Measurements from ENCODE around the gene HOXD8.
A peak's percentile ranks its signal among the peaks of the same experiment; 100 is the strongest.

The HOXD8 gene

DNA sequence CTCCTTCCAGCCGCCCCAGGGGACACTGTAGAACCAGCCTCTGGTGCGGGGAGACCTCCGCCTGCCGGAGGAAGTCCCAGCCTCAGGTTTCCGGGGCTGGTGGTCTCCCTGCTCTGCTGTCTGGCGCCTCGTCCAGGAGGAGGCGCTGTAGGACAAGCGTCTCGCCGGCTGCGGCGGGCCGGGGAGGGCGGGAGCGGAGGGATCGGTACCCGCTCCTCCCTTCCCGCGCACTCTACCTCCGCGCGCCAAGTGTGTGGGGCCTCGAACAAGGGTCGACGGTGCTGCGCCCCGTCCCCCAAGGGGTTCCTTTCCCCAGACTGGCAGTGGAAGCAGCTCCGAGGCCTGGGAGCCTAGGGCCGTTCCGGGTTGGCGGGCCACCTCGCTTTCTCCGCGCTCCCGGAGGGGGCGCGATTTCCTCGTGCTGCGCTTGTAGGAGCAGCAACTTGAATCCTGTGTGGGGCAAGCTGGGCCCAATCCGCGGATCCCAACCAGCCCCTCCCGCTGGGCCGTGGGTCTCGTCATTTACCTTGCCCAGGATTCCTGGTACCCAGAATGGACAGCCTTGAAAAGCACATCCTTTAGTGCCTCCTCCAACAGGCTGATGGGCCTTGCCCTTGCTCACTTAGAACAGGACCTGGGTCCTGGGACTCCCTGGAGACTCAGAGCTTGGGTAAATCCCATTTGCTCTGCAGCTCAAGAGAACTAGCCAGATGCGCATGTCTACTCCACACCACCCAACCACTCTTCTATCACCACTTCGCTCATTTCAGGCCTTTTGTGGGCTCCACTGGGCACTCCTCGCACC is 11.2 kb downstream of the HOXD8 start:
- DNase-seq (ENCODE audit: low read depth): peak; percentile 84
- H3K4me3 ChIP-seq (ENCODE audit: low read depth, low read length): peak overlapping the region; percentile 52
- peak; percentile 90 for TF ChIP-seq CTCF (IDR thresholded peaks at IDR 0.05; ENCODE audit: insufficient read depth, low read depth, low read length, missing control alignments)

DNA sequence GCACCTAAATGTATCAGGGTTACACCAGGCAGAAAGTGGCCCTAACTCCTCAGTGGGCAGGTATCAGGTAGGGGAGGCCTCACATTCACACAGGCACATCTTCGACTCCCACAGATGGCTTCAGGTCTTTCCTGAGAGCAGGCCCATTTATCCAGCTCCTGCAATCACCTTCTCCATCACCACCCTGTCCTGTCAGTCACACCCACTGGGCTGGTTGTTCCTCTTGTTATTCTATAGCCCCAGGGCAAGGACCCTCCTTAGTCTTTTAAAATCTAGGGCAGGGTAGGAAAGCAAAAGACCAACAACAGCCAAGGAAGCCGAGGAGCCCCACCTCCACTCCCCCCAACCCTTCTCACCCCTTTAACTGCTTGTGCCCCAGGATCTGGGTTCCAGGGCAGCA is 12.8 kb downstream of the HOXD8 start:
- no peak for DNase-seq (ENCODE audit: low read depth)
- no peak overlapping the region for H3K4me3 ChIP-seq (ENCODE audit: low read depth, low read length)
- no peak for TF ChIP-seq CTCF (IDR thresholded peaks at IDR 0.05; ENCODE audit: insufficient read depth, low read depth, low read length, missing control alignments)

- H3K4me3 ChIP-seq (ENCODE audit: low read depth, low read length): no peak overlapping the region
- no peak for TF ChIP-seq CTCF (IDR thresholded peaks at IDR 0.05; ENCODE audit: insufficient read depth, low read depth, low read length, missing control alignments)
- DNase-seq (ENCODE audit: low read depth): no peak
These were observed 15.8 kb downstream of the HOXD8 start for GRCh38 chr2:176145085-176145969.

- TF ChIP-seq CTCF (IDR thresholded peaks at IDR 0.05; ENCODE audit: insufficient read depth, low read depth, low read length, missing control alignments): no peak
- no peak for DNase-seq (ENCODE audit: low read depth)
- H3K4me3 ChIP-seq (ENCODE audit: low read depth, low read length): no peak overlapping the region
These were observed 16.6 kb downstream of the HOXD8 start for GRCh38 chr2:176146101-176146500.

DNA sequence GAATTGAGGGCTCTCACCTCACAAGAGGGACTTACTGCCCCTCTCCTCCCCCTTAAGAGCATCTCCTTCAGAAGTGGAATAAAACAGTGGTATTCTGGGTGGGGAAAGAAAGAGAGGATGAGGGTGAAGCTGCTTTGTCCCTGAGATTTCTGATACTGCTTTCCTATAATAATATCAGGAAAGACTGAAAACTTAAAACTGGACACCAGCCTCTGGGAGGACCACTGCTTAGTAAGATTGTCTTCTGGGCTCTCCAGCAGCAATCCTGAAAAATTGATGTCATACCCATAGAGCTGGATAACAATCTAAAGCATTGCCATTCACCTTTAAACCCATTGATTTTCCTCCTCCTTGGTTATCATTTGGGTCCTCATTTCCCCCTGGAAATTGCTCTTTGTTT is 17.1 kb downstream of the HOXD8 start:
- no peak for TF ChIP-seq CTCF (IDR thresholded peaks at IDR 0.05; ENCODE audit: insufficient read depth, low read depth, low read length, missing control alignments)

DNA sequence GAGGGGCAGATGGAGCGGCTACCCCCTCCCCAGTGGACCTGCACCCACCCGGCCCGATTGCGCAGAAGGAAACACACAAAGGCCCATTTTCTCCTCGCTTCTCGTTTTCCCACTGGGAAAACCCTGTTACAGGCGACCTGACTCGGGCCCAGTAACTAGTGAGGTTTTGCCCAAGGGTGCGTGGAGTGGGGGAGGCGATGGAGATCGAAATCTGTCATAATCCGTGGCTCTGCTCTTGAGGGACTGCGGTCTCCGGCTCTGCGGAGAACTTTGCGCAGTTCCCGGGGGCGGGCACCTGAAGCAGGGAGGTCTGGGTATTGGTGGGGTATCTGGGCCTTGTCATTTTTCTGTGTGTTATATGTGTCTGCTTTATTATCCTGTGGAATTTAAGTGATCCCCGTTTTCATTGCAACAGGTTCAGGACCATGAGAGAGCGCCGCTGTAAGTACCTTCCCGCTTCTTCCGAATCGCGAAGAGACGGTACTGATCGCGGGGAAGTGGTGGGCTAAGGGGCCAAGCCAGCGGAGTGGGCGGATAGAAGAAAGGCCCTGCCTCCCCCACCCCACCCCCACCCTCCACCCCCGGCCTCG is 17.8 kb downstream of the HOXD8 start:
- no peak for DNase-seq (ENCODE audit: low read depth)
- H3K4me3 ChIP-seq (ENCODE audit: low read depth, low read length): no peak overlapping the region
- TF ChIP-seq CTCF (IDR thresholded peaks at IDR 0.05; ENCODE audit: insufficient read depth, low read depth, low read length, missing control alignments): no peak

More for the DNA sequence above, 17.1 kb downstream of the HOXD8 start:
- H3K4me3 ChIP-seq (ENCODE audit: low read depth, low read length): no peak overlapping the region
- no peak for DNase-seq (ENCODE audit: low read depth)
